SIG-M5 treated with dmso at 0.1 percent for 504 hours (cell line): ENCODE results near the gene DLG4.
"Not testable (repeated sequence)": the region's sequence is repeated elsewhere in the genome, so short reads cannot be mapped to it uniquely, and the experiment has no call there.

ENCODE experiments used
- DNase-seq: peaks from one replicate; lab custom pipeline; 2025; ENCODE audit not compliant: unreplicated experiment; lab: John Stamatoyannopoulos, UW

The DLG4 gene

GRCh38 chr17:7249830-7250229, 30.2 kb upstream of the DLG4 start:
- peak; percentile 46 for DNase-seq

GRCh38 chr17:7249214-7249613, 29.6 kb upstream of the DLG4 start:
- DNase-seq, result no peak

GRCh38 chr17:7248796-7249195, 29.2 kb upstream of the DLG4 start:
- DNase-seq, result no peak

- no peak for DNase-seq
Observed at GRCh38 chr17:7246779-7247178, 27.1 kb upstream of the DLG4 start.

- not testable (repeated sequence) for DNase-seq
Observed at GRCh38 chr17:7243838-7244237, 24.2 kb upstream of the DLG4 start.

GRCh38 chr17:7243453-7243729, 23.8 kb upstream of the DLG4 start:
- DNase-seq, result no peak

- peak; percentile 86 for DNase-seq
Observed at GRCh38 chr17:7242717-7243452, 23.2 kb upstream of the DLG4 start.

GRCh38 chr17:7241783-7242716, 22.4 kb upstream of the DLG4 start, which contains the start of gene GABARAP:
TSS of gene GABARAP (minus strand) at chr17:7242449. CDS start at chr17:7242330, 119 bp downstream.
- peak; percentile 83 for DNase-seq

GRCh38 chr17:7241090-7241733, 21.6 kb upstream of the DLG4 start:
- no peak for DNase-seq

GRCh38 chr17:7240375-7240774, 20.7 kb upstream of the DLG4 start:
- DNase-seq, result peak; percentile 88

- DNase-seq, result peak; percentile 99
Observed at GRCh38 chr17:7239091-7240027, 19.7 kb upstream of the DLG4 start, which contains the start of gene PHF23. TSS of gene PHF23 (minus strand) at chr17:7239457. CDS start at chr17:7239279, 178 bp downstream.

- no peak for DNase-seq
Observed at GRCh38 chr17:7238420-7239090, 18.9 kb upstream of the DLG4 start.

GRCh38 chr17:7237761-7238419, 18.3 kb upstream of the DLG4 start:
- DNase-seq, result peak; percentile 48

- no peak for DNase-seq
Observed at GRCh38 chr17:7237266-7237760, 17.7 kb upstream of the DLG4 start.

GRCh38 chr17:7236808-7237207, 17.2 kb upstream of the DLG4 start:
- DNase-seq, result no peak

GRCh38 chr17:7235693-7236665, 16.3 kb upstream of the DLG4 start:
- DNase-seq, result no peak

- peak; percentile 93 for DNase-seq
Observed at GRCh38 chr17:7234083-7234951, 14.7 kb upstream of the DLG4 start, which contains the start of gene DVL2. TSS of gene DVL2 (minus strand) at chr17:7234517. CDS start at chr17:7234262, 255 bp downstream.
